ENCODE data around the gene ATRNL1. TPM values are rescaled to one million over a fixed set of nuclear protein-coding genes. Genes with fewer than 3 reads are reported as not detected.

Gene ATRNL1
- total RNA-seq, 1 donor from 2014 or later, result 11.4 TPM

DNA sequence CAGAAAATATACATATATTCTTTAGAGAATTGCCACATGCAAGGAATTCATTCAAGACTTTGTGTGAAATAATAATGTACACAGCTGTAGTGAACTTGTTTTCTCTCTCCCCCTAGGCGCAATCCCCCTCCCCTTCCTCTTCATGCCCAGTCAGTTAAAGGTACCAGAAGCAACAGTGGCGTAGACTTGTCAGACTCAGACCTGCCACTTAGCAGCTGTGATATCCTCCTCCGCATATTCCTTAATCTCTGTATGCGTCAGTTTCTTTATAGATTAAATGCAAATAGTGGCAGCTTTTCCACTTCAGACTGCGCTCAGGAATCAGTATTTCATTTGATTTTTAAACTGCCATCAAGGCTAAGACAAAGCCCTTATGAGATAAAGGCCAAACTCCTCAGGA, 815.9 kb downstream of the ATRNL1 start:
- DNase-seq (ENCODE audit: low read depth), result no peak
- no peaks in the 10 kb centered on the region for H3K36me3 ChIP-seq (ENCODE audit: control insufficient read depth, insufficient read depth, low read length)
- H3K27me3 ChIP-seq (ENCODE audit: control insufficient read depth, insufficient read depth, low read length), result no peaks in the 10 kb centered on the region
- TF ChIP-seq, protein P1, sequence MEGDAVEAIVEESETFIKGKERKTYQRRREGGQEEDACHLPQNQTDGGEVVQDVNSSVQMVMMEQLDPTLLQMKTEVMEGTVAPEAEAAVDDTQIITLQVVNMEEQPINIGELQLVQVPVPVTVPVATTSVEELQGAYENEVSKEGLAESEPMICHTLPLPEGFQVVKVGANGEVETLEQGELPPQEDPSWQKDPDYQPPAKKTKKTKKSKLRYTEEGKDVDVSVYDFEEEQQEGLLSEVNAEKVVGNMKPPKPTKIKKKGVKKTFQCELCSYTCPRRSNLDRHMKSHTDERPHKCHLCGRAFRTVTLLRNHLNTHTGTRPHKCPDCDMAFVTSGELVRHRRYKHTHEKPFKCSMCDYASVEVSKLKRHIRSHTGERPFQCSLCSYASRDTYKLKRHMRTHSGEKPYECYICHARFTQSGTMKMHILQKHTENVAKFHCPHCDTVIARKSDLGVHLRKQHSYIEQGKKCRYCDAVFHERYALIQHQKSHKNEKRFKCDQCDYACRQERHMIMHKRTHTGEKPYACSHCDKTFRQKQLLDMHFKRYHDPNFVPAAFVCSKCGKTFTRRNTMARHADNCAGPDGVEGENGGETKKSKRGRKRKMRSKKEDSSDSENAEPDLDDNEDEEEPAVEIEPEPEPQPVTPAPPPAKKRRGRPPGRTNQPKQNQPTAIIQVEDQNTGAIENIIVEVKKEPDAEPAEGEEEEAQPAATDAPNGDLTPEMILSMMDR (IDR thresholded peaks at IDR 0.05; ENCODE audit: insufficient read depth, low read length, poor library complexity, severe bottlenecking), result no peak
- H3K4me3 ChIP-seq (ENCODE audit: low read depth, low read length), result no peak overlapping the region

DNA sequence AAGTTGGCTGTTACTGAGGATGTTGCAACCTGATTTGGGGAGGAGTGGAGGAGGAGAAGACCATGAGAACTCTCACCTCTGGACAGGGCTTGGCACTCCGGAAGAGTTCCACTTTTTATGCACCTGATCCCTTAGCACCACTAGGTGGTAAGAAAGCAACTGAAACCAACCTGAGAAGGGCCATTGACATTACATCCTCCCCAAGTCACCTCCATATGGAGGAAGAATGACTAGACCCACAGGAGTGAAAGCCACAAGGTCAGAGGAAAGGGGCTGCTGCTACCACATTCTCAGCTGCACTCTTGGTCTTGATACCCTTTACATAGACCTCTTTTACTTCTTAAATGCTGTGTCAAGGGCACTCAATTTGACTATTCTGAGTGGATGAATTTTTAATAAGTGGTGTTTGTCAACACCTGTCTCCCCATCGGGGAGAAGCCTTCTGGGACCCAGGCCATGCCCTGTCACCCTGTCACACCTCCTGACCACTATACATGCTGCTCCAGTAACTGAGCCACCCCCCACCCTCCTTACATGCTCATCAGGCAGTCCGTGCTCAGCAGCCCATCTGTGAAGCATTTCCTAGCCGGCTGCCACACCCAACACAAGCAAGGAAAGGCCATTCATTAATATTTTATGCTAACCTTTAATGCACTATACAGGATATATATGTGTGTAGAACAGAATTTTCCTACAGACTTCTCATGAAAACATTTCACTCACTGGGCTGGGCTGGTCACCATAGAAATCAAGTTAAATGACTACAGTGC, 817.0 kb downstream of the ATRNL1 start:
- TF ChIP-seq, protein P1 (IDR thresholded peaks at IDR 0.05; ENCODE audit: insufficient read depth, low read length, poor library complexity, severe bottlenecking), result no peak
- no peak for DNase-seq (ENCODE audit: low read depth)
- Histone ChIP-seq H3K36me3 (ENCODE audit: control insufficient read depth, insufficient read depth, low read length) (no peaks in the 10 kb centered on the region), H3K4me3 (ENCODE audit: low read depth, low read length) (no peak overlapping the region), H3K27me3 (ENCODE audit: control insufficient read depth, insufficient read depth, low read length) (no peaks in the 10 kb centered on the region)

DNA sequence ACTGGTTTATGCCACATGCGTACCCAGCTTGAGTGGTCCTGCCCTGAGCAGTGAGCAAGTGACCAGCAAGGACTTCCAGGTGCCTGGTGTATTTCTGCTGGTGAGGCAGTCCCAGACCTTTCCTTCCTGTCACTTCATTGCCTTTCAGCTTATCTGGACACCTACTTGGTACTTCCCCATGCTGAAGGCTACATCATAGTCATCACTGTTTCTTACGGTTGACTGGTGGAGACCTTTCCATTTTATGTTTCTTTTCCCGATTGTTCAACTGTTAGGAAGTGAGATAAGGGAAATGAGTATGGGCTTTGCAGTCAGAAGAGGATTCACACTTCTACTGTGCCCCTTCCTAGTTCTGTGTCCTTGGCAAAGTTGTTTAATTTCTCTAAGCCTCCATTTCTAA, 821.3 kb downstream of the ATRNL1 start:
- H3K4me3 ChIP-seq (ENCODE audit: low read depth, low read length), result no peak overlapping the region
- H3K36me3 ChIP-seq (ENCODE audit: control insufficient read depth, insufficient read depth, low read length), result no peaks in the 10 kb centered on the region
- H3K27me3 ChIP-seq (ENCODE audit: control insufficient read depth, insufficient read depth, low read length), result no peaks in the 10 kb centered on the region
- TF ChIP-seq, protein P1 (IDR thresholded peaks at IDR 0.05; ENCODE audit: insufficient read depth, low read length, poor library complexity, severe bottlenecking), result no peak
- DNase-seq (ENCODE audit: low read depth), result no peak

DNA sequence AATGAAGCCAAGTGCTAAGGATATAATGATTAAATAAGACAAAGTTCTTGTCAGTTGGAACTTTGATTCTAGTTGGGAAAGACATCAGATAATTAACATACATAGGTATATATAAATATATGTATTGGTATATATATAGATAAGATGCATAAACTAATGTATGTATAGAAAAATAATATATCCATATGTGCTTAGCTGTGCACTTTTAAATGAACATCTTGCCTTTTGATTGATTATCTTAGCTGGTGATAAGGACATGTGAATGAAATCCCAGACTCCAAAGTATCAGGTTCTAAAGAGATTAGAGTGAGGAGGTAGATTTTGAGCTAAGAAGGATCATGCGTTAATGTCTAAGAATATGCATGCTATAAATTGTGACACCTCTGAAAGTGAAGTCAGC, 822.3 kb downstream of the ATRNL1 start:
- no peaks in the 10 kb centered on the region for H3K27me3 ChIP-seq (ENCODE audit: control insufficient read depth, insufficient read depth, low read length)
- H3K4me3 ChIP-seq (ENCODE audit: low read depth, low read length), result no peak overlapping the region
- TF ChIP-seq, protein P1 (IDR thresholded peaks at IDR 0.05; ENCODE audit: insufficient read depth, low read length, poor library complexity, severe bottlenecking), result no peak
- H3K36me3 ChIP-seq (ENCODE audit: control insufficient read depth, insufficient read depth, low read length), result no peaks in the 10 kb centered on the region
- no peak for DNase-seq (ENCODE audit: low read depth)

DNA sequence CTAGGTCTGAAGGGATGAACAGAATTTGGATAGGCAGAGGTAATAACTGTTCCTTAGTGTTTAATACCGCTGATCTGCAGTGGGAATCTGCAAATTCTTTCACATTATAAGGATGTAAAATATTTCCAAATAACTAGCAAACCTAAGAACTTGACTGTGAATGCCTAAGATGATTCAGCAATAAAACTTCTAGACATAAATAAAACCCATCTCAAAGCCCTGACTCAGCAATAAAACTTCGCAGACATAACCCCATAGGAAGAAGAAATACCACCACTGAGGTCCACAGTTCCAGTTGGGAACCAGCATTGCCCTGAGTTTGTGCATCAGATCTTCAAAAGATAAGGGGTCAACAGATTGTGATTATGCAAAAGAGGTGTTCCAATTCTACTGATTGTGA, 825.6 kb downstream of the ATRNL1 start:
- Histone ChIP-seq H3K36me3 (ENCODE audit: control insufficient read depth, insufficient read depth, low read length) (no peaks in the 10 kb centered on the region), H3K4me3 (ENCODE audit: low read depth, low read length) (no peak overlapping the region), H3K27me3 (ENCODE audit: control insufficient read depth, insufficient read depth, low read length) (no peaks in the 10 kb centered on the region)
- TF ChIP-seq, protein P1 (IDR thresholded peaks at IDR 0.05; ENCODE audit: insufficient read depth, low read length, poor library complexity, severe bottlenecking), result no peak
- DNase-seq (ENCODE audit: low read depth), result no peak

DNA sequence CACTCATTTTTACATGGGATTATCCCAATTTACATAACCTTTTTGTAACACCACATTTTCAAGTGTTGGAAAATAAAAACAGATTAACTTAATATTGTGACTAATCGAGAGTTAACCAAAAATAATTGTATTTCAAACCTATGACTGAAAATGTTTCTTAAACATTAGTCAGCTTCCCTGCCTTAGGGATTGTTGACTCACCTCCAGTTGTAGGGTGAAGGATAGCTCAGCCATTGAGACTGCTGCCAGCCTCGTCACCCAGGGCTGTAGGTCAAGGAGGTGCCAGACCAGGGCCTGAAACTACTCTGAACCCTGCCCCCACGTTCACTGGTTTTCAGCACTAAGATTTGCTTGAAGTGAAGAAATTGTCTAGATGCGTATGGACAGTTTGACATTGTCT, 828.6 kb downstream of the ATRNL1 start:
- Histone ChIP-seq H3K4me3 (ENCODE audit: low read depth, low read length) (no peak overlapping the region), H3K27me3 (ENCODE audit: control insufficient read depth, insufficient read depth, low read length) (no peaks in the 10 kb centered on the region), H3K36me3 (ENCODE audit: control insufficient read depth, insufficient read depth, low read length) (no peaks in the 10 kb centered on the region)
- TF ChIP-seq, protein P1 (IDR thresholded peaks at IDR 0.05; ENCODE audit: insufficient read depth, low read length, poor library complexity, severe bottlenecking), result no peak
- peak; percentile 23 for DNase-seq (ENCODE audit: low read depth)
